Body of pancreas (tissue), 4 donors: ENCODE data around the gene UGT1A8. TPM values are rescaled to one million over a fixed set of nuclear protein-coding genes. Genes with fewer than 3 reads are reported as not detected.
"Not testable (repeated sequence)": the region's sequence is repeated elsewhere in the genome, so short reads cannot be mapped to it uniquely, and the experiment has no call there.

Experiments used
- ATAC-seq: fragments of 150-250 bp; one replicate; pipeline ENCODE4 v1.9.1; 2016
- DNase-seq, 4 donors: peaks; one replicate each; pipeline ENCODE4 v3.0.0-alpha.2; 2019
- H3K27ac ChIP-seq, 4 donors: fragments of 200-600 bp; sonication (generic); 1 replicate in 3 of 4; 2 replicates in 1 of 4; pipeline versions ENCODE4 v1.5.1 to v1.6.1; 2016 to 2019; ENCODE audit warnings: mild to moderate bottlenecking in 1 of 4, mixed read lengths in 1 of 4, moderate library complexity in 1 of 4
- H3K27me3 ChIP-seq, 2 donors: fragments of 200-600 bp; sonication (generic); one replicate each; pipeline ENCODE4 v1.6.0; 2016; ENCODE audit warnings: mild to moderate bottlenecking in 1 of 2
- H3K36me3 ChIP-seq, 2 donors: fragments of 200-600 bp; sonication (generic); replicated peaks in 1 of 2; 2 replicates each; pipeline ENCODE4 v1.5.1; 2016; ENCODE audit warnings: low read depth in 2 of 2; ENCODE audit not compliant: insufficient read depth in 1 of 2
- H3K4me1 ChIP-seq: fragments of 200-600 bp; sonication (generic); one replicate; pipeline ENCODE4 v1.6.0; 2016
- H3K4me3 ChIP-seq, 2 donors: fragments of 200-600 bp; sonication (generic); 1 replicate in 1 of 2; 2 replicates in 1 of 2; pipeline ENCODE4 v1.5.1; 2016 to 2019
- H3K9me3 ChIP-seq, 3 donors: fragments of 200-600 bp; sonication (generic); 1 replicate in 2 of 3; 2 replicates in 1 of 3; pipeline ENCODE4 v1.5.1; 2016
- CTCF ChIP-seq, 7 experiments: fragments of 450-650 bp in 4 of 7; fragments of 200-600 bp in 3 of 7; sonication (generic) in 3 of 7; IDR thresholded peaks; one replicate each; pipeline ENCODE4 v1.5.1; 2016 to 2019; ENCODE audit warnings: antibody characterized with exemption in 7 of 7
- POLR2A ChIP-seq, 3 donors: fragments of 450-650 bp; IDR thresholded peaks; one replicate each; pipeline ENCODE4 v1.6.1; 2016; ENCODE audit warnings: antibody characterized with exemption in 3 of 3, mild to moderate bottlenecking in 2 of 3
- WGBS, 2 donors: methylation state at CpG; one replicate each; pipeline ENCODE4 v1.1.5; 2017; 5-methylcytosine and 5-hydroxymethylcytosine counted together
- intact Hi-C: fragments of 100-400 bp; cut with DNase I; formaldehyde crosslinking; loops from one replicate; pipeline ENCODE4 v1.15.1; 2023
- total RNA-seq, 2 donors: library from RNA; depleted of rRNA; stranded (reverse); fragments of >200 nt; gene quantifications; one replicate each; pipeline ENCODE4 v1.1.0, GENCODE V29; 2016

The UGT1A8 gene
- total RNA-seq, 2 donors from 2014 or later: not detected

GRCh38 chr2:233584210-233584609 lies 33.2 kb upstream of the UGT1A8 start:
- Histone ChIP-seq H3K9me3 (no peaks in the 10 kb centered on the region), H3K4me1 (no peaks in the 10 kb centered on the region), H3K27ac (no peak overlapping the region), H3K4me3 (no peak overlapping the region), H3K36me3 (no peaks in the 10 kb centered on the region), H3K27me3 (no peaks in the 10 kb centered on the region)
- intact Hi-C loops: no loop called here
- no peak for TF ChIP-seq CTCF (IDR thresholded peaks at IDR 0.05)
- no peak for TF ChIP-seq POLR2A (IDR thresholded peaks at IDR 0.05)
- WGBS, 2 donors: 63 to 67% methylated on average over 1 of the region's 1 CpG
- DNase-seq: no peak
- ATAC-seq: no peak

- intact Hi-C loops: no loop called here
- TF ChIP-seq POLR2A (IDR thresholded peaks at IDR 0.05): no peak
- no peak for TF ChIP-seq CTCF (IDR thresholded peaks at IDR 0.05)
- Histone ChIP-seq H3K27ac (no peak overlapping the region), H3K4me1 (no peaks in the 10 kb centered on the region), H3K27me3 (no peaks in the 10 kb centered on the region), H3K36me3 (no peaks in the 10 kb centered on the region), H3K9me3 (no peaks in the 10 kb centered on the region), H3K4me3 (no peak overlapping the region)
- no peak for ATAC-seq
- DNase-seq: no peak
- 68 to 75% methylated on average over 2 of the region's 2 CpGs for WGBS, 2 donors
These were observed 29.0 kb upstream of the UGT1A8 start for GRCh38 chr2:233588400-233588799.

- DNase-seq, ATAC-seq, H3K4me3 ChIP-seq, H3K9me3 ChIP-seq, H3K36me3 ChIP-seq, H3K4me1 ChIP-seq, H3K27ac ChIP-seq, H3K27me3 ChIP-seq, intact Hi-C loops: not testable (repeated sequence)
- 88 to 100% methylated on average over 1 of the region's 1 CpG for WGBS, 2 donors
These were observed 24.7 kb upstream of the UGT1A8 start for GRCh38 chr2:233592706-233593105.

GRCh38 chr2:233593201-233593600 lies 24.2 kb upstream of the UGT1A8 start:
- Histone ChIP-seq H3K9me3 (no peaks in the 10 kb centered on the region), H3K27me3 (no peaks in the 10 kb centered on the region), H3K4me3 (no peak overlapping the region), H3K27ac (no peak overlapping the region), H3K36me3 (no peaks in the 10 kb centered on the region), H3K4me1 (no peaks in the 10 kb centered on the region)
- no peak for ATAC-seq
- DNase-seq: no peak
- intact Hi-C loops: no loop called here
- WGBS, 2 donors: 74 to 82% methylated on average over 8 of the region's 8 CpGs
- TF ChIP-seq POLR2A (IDR thresholded peaks at IDR 0.05): no peak
- TF ChIP-seq CTCF (IDR thresholded peaks at IDR 0.05): no peak

- H3K27me3 ChIP-seq: no peaks in the 10 kb centered on the region
- ATAC-seq (no peak), DNase-seq (no peak)
- intact Hi-C loops: no loop called here
- H3K36me3 ChIP-seq: no peaks in the 10 kb centered on the region
- no peak overlapping the region for H3K27ac ChIP-seq
- no peaks in the 10 kb centered on the region for H3K9me3 ChIP-seq
- H3K4me1 ChIP-seq: no peaks in the 10 kb centered on the region
- no peak overlapping the region for H3K4me3 ChIP-seq
- WGBS, 2 donors: 32 to 38% methylated on average over 1 of the region's 1 CpG
- TF ChIP-seq CTCF (IDR thresholded peaks at IDR 0.05): no peak
- TF ChIP-seq POLR2A (IDR thresholded peaks at IDR 0.05): no peak
These were observed 19.9 kb upstream of the UGT1A8 start for GRCh38 chr2:233597522-233597921.
